ENCODE data around the gene GRM8.

- TF ChIP-seq CTCF (IDR thresholded peaks at IDR 0.05) (no peak), POLR2A (IDR thresholded peaks at IDR 0.05) (no peak)
Observed at GRCh38 chr7:127089146-127089545, 163.6 kb downstream of the GRM8 start.
